Left renal pelvis (tissue), 4 donors: Measurements from ENCODE around the gene STK24. TPM values are rescaled to one million over a fixed set of nuclear protein-coding genes. Genes with fewer than 3 reads are reported as not detected.

ENCODE experiments used
- DNase-seq, 4 donors: peaks; one replicate each; pipeline ENCODE4 v3.0.0-alpha.2; 2013; ENCODE audit warnings: low read depth in 4 of 4, low spot score in 3 of 4
- polyA plus RNA-seq, 4 donors: library from polyadenylated mRNA; unstranded; fragments of 120-200 nt; gene quantifications; one replicate each; pipeline ENCODE4 v1.2.1, GENCODE V29; 2013; ENCODE audit not compliant: insufficient read length in 4 of 4

The STK24 gene
- polyA plus RNA-seq, 4 donors, result 58.0 to 134 (median 123) TPM

- no peak for DNase-seq
Measured at GRCh38 chr13:98459171-98459681, 117.7 kb downstream of the STK24 start.

- DNase-seq, result no peak
Measured at GRCh38 chr13:98458431-98458830, 118.5 kb downstream of the STK24 start.

- DNase-seq, result no peak
Measured at GRCh38 chr13:98457053-98457452, 119.9 kb downstream of the STK24 start.

GRCh38 chr13:98456413-98456845 is 120.5 kb downstream of the STK24 start:
- DNase-seq, result no peak

GRCh38 chr13:98454389-98454881 is 122.5 kb downstream of the STK24 start:
- DNase-seq, result no peak

GRCh38 chr13:98452851-98453843 is 123.8 kb downstream of the STK24 start:
- no peak for DNase-seq

GRCh38 chr13:98451676-98452470 is 125.0 kb downstream of the STK24 start:
- no peak for DNase-seq

GRCh38 chr13:98450539-98451111 is 126.3 kb downstream of the STK24 start:
- DNase-seq, result no peak

GRCh38 chr13:98450026-98450425 is 126.9 kb downstream of the STK24 start:
- DNase-seq, result no peak

GRCh38 chr13:98449273-98449672 is 127.6 kb downstream of the STK24 start:
- DNase-seq, result no peak

GRCh38 chr13:98448642-98448928 is 128.3 kb downstream of the STK24 start:
- no peak for DNase-seq

- no peak for DNase-seq
Measured at GRCh38 chr13:98447881-98448641, 128.8 kb downstream of the STK24 start.

GRCh38 chr13:98447130-98447529 is 129.8 kb downstream of the STK24 start:
- no peak for DNase-seq

GRCh38 chr13:98446234-98446621 is 130.7 kb downstream of the STK24 start:
- DNase-seq, result no peak

GRCh38 chr13:98445340-98446233 is 131.3 kb downstream of the STK24 start:
- DNase-seq, result no peak

GRCh38 chr13:98444381-98444780 is 132.5 kb downstream of the STK24 start:
- no peak for DNase-seq

GRCh38 chr13:98443800-98444325 is 133.0 kb downstream of the STK24 start:
- no peak for DNase-seq

- DNase-seq, result no peak
Measured at GRCh38 chr13:98443329-98443728, 133.6 kb downstream of the STK24 start.
